NCI-H1048 (cell line): ENCODE measurements around the gene ARHGAP1.

ENCODE experiments used
- DNase-seq: peaks from one replicate; lab custom pipeline; 2025; lab: John Stamatoyannopoulos, UW

The ARHGAP1 gene

GRCh38 chr11:46700241-46701077 is at the start of gene ARHGAP1, which contains the start of gene ZNF408:
TSS of gene ARHGAP1 (minus strand) at chr11:46700619. CDS start at chr11:46696107, 4,512 bp downstream.
TSS of gene ZNF408 (plus strand) at chr11:46701031. CDS start at chr11:46701048, 17 bp downstream.
- peak; percentile 96 for DNase-seq

- DNase-seq, result no peak
These were observed 46.7 kb upstream of the ARHGAP1 start for GRCh38 chr11:46747150-46747549.

GRCh38 chr11:46745995-46746394 is 45.6 kb upstream of the ARHGAP1 start:
- no peak for DNase-seq

GRCh38 chr11:46745328-46745727 is 44.9 kb upstream of the ARHGAP1 start:
- no peak for DNase-seq

- no peak for DNase-seq
These were observed 43.4 kb upstream of the ARHGAP1 start for GRCh38 chr11:46743693-46744339.

GRCh38 chr11:46743043-46743442 is 42.6 kb upstream of the ARHGAP1 start:
- DNase-seq, result no peak

- DNase-seq, result no peak
These were observed 41.4 kb upstream of the ARHGAP1 start for GRCh38 chr11:46741600-46742484.

GRCh38 chr11:46738887-46739286 is 38.5 kb upstream of the ARHGAP1 start:
- no peak for DNase-seq

- no peak for DNase-seq
These were observed 37.3 kb upstream of the ARHGAP1 start for GRCh38 chr11:46737699-46738098.

- DNase-seq, result no peak
These were observed 36.2 kb upstream of the ARHGAP1 start for GRCh38 chr11:46736615-46737014.

- no peak for DNase-seq
These were observed 35.7 kb upstream of the ARHGAP1 start for GRCh38 chr11:46736146-46736545.

GRCh38 chr11:46733234-46733633 is 32.8 kb upstream of the ARHGAP1 start:
- no peak for DNase-seq

- DNase-seq, result no peak
These were observed 31.1 kb upstream of the ARHGAP1 start for GRCh38 chr11:46731545-46731944.

GRCh38 chr11:46729110-46730027 is 28.9 kb upstream of the ARHGAP1 start:
- DNase-seq, result no peak

- no peak for DNase-seq
These were observed 28.2 kb upstream of the ARHGAP1 start for GRCh38 chr11:46728659-46729040.

- DNase-seq, result no peak
These were observed 27.7 kb upstream of the ARHGAP1 start for GRCh38 chr11:46727952-46728658.

- no peak for DNase-seq
These were observed 25.9 kb upstream of the ARHGAP1 start for GRCh38 chr11:46726206-46726862.

GRCh38 chr11:46725338-46726205 is 25.2 kb upstream of the ARHGAP1 start:
- no peak for DNase-seq

GRCh38 chr11:46724088-46724487 is 23.7 kb upstream of the ARHGAP1 start:
- no peak for DNase-seq
